HG02588 (cell line): ENCODE measurements around the gene MDGA2.

Experiments
- ATAC-seq: cut with Tn5 transposase; IDR thresholded peaks from one replicate; pipeline ENCODE4 v1.9.1; 2021; ENCODE audit warnings: mild to moderate bottlenecking, moderate library complexity; ENCODE audit not compliant: unreplicated experiment

The MDGA2 gene

DNA sequence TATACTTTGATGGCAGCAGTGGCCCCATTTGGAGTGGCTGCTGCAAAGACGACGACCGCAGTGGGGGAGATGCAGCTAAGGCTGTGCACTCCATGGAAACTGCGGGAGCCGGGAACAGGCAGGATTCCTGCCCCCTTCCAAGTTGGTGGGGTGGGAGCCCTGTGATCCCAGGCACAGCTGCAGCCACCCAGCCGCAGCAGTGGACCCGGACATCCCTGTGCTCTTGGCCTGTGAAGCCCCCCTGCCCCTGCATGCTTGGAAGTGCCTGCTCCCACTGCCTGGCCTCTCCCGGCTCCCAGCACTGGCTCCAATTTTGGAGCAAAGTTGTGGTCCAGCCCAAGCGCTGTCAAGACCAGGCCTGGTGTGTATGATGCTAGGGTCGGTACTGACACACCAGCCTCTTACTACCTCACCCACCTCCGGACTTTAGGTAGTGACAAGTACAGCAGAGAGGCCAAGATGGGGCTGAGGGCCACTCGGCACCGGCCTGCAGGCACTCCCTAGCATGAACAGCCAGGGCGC lies 521.1 kb downstream of the MDGA2 start:
- ATAC-seq, result no peak

DNA sequence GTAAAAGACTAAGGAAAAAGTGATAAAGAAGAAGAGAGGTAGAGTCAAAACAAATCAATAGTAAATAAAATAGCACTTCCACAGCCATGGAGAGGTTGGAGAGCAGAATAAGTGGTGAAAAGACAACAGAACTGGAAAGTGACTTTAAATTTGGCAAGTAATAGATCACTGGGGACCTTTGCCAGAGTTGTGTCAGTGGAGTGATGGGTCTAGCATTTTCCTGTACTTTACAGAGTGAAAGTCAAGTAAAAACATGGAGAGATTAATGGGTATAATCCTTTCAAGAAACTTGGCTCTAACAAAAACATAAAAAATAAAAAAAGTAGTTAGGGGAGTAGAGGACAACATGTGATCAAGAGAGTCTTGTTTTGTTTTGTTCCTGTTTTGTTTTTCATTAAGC lies 521.7 kb downstream of the MDGA2 start:
- ATAC-seq, result no peak

DNA sequence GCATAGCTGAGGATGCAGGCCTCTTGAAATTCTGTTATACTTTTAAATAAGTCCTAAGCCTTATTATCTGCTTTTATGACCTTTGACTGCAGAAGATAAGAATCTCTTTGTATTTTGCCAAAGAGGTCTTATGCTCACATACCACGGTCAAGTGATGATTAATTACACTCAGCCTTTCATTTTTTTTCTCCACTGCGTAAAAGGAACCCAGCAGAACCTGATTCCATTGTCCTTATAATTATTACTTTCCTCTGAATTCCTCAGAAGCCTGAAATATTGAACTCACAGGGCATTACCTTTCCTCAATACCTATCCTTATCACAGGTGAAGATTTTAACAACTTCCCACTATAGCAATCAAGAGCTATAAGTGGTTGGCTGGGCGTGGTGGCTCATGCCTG lies 525.1 kb downstream of the MDGA2 start:
- no peak for ATAC-seq

DNA sequence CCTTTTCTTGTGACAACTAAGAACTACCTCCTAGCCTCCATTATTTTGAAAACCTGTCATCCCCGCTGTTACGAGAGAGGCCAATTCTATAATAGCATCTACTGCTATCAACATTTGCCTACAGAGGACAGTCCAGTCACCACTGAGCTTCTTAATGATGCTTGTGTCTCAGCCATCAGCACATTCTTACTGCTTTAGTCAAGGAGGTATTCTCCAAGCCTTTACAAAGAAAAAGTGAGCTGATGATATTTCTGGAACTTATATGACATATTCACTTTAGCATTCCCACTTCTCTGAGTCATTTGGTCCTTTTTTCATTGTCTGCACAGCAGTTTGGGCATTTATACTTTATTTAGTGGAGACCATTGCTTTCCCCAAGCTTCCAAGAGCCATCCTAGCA lies 526.1 kb downstream of the MDGA2 start:
- ATAC-seq, result no peak

DNA sequence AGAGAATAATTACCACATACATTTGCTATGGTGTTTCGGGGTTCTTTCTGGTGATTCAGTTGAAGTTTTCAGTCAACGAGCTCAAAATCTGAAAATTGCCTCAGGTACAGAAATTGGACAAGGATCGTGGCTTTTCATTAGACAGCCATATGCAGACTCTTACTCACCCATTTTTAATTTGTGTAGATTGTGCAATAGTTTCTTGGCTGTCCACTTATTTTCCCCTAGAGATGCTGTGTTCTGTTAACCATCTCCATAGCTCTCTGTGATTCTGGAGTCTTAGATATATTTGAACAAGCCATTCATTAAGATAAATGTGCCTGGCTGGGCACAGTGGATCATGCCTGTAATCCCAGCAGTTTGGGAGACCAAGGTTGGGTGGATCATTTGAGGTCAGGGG lies 526.7 kb downstream of the MDGA2 start:
- ATAC-seq, result no peak

DNA sequence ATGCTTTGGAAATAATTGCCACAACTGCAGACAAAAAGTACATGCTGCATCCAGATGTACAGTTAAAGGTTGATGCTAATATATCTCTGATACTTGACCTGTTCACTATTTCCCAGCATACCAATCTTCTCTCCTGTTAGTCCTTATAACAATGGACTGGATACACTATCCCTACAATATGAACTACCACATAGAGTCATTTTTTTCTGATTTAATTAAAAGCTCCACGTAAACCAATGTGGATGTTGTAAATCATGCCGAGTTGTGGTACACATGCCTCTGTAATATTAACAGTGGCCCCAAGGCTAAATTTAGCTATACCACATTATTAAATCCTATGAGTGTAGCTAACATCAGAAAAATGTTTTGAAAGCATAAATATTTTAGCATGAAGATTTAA lies 554.8 kb downstream of the MDGA2 start:
- no peak for ATAC-seq

DNA sequence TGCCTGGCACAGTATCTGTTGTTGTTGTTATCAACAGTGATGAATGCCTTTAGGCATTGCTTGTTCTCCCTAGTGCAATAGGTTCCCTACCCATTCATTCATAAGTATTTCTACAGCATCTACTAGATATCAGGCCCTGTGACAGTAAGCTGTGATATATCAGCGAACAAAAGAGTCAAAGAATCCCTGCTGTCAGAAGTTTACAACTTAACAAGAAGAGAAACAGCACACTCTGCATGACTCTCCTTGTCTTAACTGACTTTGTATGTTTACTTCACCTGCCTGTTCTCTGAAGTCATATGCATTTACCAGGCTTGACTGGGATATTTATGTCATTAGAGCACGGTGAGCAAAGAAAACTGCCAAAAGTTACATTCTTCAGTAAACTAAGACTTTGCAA lies 571.6 kb downstream of the MDGA2 start:
- no peak for ATAC-seq

DNA sequence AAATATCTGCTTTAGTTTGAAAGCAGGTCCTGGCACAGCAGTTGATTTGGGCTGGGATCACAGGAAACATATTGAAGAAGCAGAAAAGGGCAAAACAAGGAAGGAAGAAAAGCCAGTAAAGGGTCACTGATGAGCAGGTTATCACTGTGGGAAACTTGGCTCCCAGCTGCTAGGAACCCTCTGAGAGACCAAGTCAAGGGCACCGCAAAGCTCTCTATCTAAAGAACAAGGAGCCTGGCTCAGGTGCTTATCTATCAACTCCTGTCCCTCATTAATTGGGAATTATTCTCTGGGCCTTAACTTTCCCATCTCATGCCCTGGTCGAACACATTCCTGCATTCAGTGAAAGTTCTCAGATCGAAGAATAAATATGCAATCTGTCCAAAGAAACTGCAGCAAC lies 572.9 kb downstream of the MDGA2 start:
- no peak for ATAC-seq

DNA sequence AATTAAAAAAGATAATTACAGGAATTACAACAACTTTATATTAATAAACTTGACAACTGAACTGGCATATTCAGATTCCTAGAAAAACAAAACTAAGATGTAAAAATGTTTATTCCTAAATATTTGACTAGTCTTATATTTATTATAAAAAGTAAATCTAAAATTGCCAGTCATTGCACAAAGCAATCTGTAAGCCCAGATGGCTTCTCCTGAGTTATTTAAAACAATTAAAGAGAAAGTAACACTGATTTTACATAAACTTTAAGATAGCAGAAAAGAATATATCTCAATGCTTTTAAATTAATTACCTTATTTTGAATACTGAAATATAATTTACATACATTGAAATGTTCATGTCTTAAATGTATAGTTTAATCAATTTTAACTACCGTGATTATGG lies 589.7 kb downstream of the MDGA2 start:
- ATAC-seq, result no peak

DNA sequence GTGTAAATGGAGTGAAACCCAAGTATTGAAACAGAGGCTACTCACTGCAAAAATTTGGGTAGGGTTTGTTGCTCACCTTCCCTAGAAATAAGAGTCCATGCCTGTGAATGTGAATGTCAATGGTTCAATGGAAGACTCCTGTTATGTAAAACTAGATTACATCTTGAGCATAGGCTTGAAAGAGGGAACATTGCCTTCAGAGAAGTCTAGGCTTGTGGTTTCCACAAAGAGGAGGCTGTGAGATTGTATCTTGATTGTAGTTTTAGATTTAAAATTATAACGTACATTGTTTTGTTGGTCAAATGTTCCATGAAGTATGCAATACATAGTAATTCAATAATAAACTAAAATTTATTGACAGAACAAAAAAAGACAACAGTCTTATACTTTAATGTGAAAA lies 610.1 kb downstream of the MDGA2 start:
- ATAC-seq, result no peak

DNA sequence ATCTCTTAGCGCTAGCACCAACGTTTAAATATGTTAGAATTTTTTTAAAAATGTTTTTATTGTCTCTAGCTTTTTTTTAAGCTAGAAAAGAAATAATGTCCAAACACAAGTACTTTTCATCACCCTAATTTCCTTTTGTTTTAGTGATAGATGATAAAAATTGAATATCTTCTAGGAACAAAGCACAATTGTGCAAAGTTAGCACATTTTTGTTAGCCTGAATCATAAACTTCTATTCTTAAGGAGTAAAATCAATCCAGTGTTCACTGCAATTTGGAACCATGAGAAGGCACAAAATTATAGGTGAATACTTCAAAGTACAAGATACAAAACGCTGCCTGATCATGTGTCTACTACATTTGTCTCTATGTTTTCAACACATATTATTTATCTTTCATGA lies 615.4 kb downstream of the MDGA2 start:
- no peak for ATAC-seq

DNA sequence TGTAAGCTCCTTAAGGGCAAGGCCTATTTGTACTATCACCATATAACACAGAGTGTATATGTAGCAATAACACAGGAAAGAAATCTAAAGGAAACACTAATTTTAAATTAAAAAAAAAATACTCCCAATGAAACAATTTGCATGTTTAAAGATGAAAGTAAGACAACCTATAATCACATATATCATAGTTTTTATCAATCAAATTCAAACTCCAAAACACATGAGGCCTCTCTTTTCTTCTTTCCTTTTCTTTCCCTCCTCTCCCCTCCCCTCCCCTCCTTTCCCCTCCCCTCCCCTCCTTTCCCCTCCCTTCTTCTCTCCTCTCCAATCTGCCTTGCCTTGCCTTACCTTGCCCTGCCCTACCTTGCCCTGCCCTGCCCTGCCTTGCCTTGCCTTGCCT lies 618.0 kb downstream of the MDGA2 start:
- ATAC-seq, result no peak

DNA sequence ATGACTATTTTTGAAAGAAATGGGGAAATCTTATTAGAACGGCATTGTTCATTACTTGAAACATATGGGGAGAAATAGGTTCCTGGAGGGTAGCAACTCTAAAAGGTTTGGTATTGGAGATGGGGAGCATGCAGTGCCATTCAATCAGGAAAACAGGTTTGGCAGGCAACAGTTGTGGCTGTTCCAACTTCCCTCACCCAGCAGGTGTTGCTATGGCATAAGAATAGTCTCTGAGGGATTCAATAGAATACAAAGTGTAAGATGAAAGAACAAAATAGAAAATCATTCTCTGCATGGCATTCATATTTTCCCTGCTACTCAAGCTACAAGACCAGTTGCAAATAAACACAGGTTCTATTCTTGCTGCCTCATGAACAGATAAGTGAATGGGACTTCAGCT lies 630.6 kb downstream of the MDGA2 start:
- no peak for ATAC-seq

DNA sequence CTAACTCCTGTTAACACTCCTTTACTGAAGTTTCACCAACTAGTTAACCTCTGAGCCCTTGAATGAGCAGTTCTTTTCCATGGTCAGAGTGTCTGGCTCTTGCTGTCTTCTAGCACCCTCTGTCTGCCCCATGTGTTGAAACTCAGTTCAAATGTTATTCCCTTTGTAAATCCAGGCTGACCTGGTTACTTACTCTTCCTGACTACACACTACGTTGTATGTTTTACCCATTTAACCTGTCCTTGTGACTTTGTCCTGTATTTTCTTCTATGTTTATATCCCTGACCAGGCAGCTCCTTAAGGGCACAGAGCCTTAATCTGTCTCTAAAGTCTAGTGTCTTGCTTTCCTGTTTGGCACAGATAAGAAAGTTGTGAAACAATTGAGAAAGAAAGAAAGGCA lies 634.9 kb downstream of the MDGA2 start:
- no peak for ATAC-seq

DNA sequence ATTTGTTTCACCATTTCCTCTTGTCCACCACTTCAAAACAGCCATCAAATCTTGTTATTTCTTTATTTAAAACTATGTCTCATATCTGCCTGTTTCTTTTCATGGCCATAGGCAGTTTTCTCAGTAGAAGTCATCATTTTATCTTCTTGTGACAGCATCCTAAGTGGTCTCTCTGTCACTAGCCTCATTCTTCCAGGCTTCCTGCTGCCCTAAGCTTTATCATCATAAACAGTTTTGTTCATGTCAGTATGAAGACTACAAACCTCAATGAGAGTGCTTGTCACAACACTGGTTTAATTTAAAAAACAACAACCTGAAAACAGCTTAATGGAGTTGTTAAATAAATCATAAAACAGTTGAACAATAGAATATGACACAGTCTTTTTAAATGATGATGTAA lies 636.1 kb downstream of the MDGA2 start:
- ATAC-seq, result no peak

DNA sequence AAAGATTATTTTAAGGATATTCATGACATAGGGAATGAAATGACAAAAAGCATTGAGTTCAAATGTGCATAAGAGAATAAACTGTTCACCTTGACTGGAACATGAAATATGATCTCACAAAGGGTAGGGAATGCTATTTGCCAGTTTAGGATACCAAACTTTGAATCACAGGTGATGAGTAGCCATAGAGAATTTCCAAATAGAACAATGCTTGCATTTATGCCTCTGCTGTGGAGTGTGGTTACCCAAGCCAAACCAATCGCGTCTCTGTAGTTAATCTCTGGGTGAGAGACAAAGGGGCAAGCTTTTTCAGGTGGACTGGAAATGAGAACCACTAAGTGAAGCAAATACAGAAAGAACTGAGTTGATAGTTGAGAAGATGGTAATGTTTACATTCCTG lies 652.7 kb downstream of the MDGA2 start:
- no peak for ATAC-seq

DNA sequence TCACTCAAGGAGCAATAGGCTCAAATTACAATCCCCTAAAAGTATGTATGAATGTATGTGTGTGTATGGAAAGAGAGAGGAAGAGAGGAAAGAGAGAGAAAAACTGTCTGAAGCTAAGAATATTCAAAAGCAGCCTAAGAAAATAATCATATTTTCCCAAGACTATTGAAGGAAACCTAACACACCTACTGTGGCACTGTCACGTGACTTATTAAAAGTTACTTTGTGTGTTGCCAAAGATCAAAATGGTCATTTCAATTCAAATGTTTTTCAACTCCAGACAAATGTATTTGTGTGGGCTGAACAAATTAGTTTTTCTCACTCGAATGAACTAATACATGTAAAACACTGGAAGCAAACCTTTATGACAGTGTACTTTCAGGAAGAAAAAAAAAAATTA lies 654.9 kb downstream of the MDGA2 start:
- no peak for ATAC-seq

DNA sequence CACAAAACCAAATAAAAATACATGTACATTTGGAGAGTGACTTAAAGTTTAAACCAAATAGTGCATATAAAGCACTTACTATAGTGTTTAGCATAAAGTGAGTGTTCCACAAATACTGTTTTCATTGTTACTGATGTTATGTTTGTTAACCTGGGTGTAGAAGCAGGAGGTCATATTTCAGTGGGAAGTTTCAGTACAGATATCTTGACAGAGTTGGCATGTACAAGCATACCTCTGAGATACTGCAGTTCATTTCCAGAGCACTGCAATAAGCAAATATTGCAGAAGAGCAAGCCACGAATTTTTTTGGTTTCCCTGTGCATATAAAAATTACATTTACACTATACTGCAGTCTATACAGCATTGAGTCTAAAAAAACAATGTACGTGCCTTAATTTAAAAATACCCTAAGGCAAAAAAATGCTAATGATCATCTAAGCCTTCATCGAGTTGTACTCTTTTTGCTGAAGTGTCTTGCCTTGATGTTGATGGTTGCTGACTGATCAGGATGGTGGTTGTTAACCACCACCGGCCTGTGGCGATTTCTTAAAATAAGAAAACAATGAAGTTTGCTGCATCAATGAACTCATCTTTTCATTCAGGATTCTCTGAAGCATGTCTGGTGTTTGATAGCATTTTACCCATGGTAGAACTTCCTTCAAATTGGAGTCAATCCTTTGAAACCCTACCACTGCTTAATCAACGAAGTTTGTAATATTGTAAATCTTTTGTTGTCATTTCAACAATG lies 662.7 kb downstream of the MDGA2 start:
- no peak for ATAC-seq

DNA sequence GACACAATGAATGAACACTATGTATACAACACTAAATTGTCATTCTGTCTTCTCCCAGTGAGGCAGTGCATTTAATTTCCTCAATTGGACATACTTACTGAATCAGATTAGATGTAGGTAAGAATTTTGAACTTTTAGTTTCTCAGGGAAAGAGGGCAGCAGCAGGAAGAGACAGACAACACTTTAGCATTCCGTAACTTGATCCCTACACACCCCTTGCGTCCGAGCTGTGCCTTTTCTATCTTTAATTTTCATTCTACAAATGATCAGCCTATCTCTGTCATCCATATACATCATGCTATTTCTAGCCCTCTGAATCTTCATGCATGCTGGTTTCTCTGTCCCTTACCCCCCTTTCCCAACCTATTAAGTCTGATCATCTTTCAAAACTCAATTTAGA lies 665.8 kb downstream of the MDGA2 start:
- ATAC-seq, result no peak

DNA sequence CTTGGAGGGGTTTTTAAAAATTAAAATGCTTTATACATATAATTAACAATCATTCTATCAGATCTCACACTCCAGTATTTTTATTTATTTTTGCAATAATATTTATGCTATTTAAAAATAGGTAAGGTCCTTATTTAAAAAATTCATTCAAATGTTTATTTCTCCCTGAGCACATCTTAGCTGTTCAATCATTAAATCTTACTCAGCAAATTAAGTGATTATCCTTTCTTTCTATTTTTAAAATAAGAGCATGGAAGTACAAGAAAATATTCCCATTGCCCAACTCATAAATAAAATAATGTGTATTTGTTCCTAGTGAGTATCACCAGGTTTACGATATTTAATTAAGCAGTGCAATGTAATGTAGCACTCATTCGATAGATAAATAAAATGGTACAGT lies 666.7 kb downstream of the MDGA2 start:
- ATAC-seq, result no peak

DNA sequence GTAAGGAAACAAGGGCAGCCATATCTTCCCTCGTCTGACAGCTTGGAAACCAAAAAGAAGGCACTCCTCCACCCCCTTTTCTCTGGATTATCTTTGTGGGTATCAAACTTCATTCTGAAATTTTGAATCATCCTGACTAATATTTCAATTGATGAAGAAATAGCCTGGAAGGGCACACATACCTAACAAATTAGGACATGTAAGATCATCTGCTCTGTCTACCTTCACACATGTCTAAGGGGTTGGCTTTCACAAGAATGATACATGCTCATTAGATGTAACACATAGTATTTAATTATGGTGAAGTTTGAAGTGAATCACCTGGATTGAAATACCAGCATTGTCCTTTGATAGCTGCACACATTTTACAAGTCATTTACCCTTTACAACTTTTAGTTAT lies 675.7 kb downstream of the MDGA2 start:
- no peak for ATAC-seq

DNA sequence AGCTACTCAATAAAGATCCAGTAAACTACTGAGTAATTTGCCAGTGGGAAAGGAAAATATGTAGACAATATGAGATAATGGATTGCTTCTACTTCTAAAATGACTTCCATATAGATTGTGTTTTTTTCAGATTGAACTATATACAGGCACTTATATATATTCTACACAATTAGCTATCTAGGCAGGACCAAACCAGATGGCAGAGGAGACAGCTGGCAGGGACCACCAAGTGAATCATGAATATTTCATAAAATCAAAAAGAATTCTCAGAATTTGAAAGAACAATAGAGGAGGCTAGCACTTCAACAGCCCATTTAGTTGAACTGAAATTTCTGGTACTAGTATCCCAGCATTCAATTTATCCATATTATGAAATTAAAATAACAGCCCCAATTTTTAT lies 685.8 kb downstream of the MDGA2 start:
- no peak for ATAC-seq

DNA sequence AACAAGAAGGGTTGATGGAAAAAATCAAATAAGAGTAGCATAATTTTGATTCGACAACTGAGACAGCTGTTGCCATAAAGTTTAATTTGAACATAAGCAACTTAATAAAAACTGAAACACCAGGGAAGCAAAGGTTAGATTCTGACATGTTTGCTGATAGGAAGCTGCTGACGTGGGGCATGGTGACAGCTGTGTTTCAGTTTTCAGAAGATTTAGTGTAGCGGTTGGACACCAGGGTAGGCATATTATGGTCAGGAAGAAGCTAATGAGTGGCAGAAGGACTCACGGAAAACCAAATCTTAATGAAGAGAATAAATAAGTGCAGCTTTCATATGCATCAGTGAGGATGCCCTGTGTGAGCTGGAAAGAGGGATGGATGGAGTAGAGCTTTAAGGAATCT lies 687.1 kb downstream of the MDGA2 start:
- no peak for ATAC-seq
